Activated T-helper 1 cell treated with Interleukin-2 at 50 U/mL for 16 hours (primary cell): ENCODE measurements around the gene DRG2.

ENCODE experiments used
- DNase-seq: peaks from one replicate; pipeline ENCODE4 v3.0.0-alpha.2; 2020; ENCODE audit warnings: low read depth

DRG2 gene

GRCh38 chr17:18116078-18116477 lies 28.3 kb downstream of the DRG2 start:
- DNase-seq: no peak

- no peak for DNase-seq
Observed at GRCh38 chr17:18117533-18117932, 29.8 kb downstream of the DRG2 start.

GRCh38 chr17:18117982-18118975 lies 30.5 kb downstream of the DRG2 start:
- no peak for DNase-seq

- no peak for DNase-seq
Observed at GRCh38 chr17:18119166-18119745, 31.5 kb downstream of the DRG2 start.

- no peak for DNase-seq
Observed at GRCh38 chr17:18119938-18120337, 32.2 kb downstream of the DRG2 start.

- DNase-seq: no peak
Observed at GRCh38 chr17:18120461-18121017, 32.8 kb downstream of the DRG2 start.

- no peak for DNase-seq
Observed at GRCh38 chr17:18121144-18121910, 33.6 kb downstream of the DRG2 start.

GRCh38 chr17:18122990-18123753 lies 35.4 kb downstream of the DRG2 start:
- DNase-seq: no peak

GRCh38 chr17:18124345-18125126 lies 36.8 kb downstream of the DRG2 start:
- DNase-seq: no peak

GRCh38 chr17:18129041-18129502 lies 41.3 kb downstream of the DRG2 start:
- no peak for DNase-seq

GRCh38 chr17:18132711-18133110 lies 45.0 kb downstream of the DRG2 start:
- DNase-seq: no peak

GRCh38 chr17:18136357-18136756 lies 48.6 kb downstream of the DRG2 start:
- no peak for DNase-seq

- DNase-seq: no peak
Observed at GRCh38 chr17:18138065-18138749, 50.5 kb downstream of the DRG2 start.

- DNase-seq: no peak
Observed at GRCh38 chr17:18139092-18139491, 51.3 kb downstream of the DRG2 start.

GRCh38 chr17:18139498-18139897 lies 51.8 kb downstream of the DRG2 start:
- no peak for DNase-seq

- DNase-seq: no peak
Observed at GRCh38 chr17:18139949-18140348, 52.2 kb downstream of the DRG2 start.

GRCh38 chr17:18140648-18141047 lies 52.9 kb downstream of the DRG2 start:
- no peak for DNase-seq

- DNase-seq: no peak
Observed at GRCh38 chr17:18141210-18141803, 53.6 kb downstream of the DRG2 start.

- no peak for DNase-seq
Observed at GRCh38 chr17:18142417-18142816, 54.7 kb downstream of the DRG2 start.
